Ramos (cell line): ENCODE measurements around the gene SP110.
"Not testable (repeated sequence)": the region's sequence is repeated elsewhere in the genome, so short reads cannot be mapped to it uniquely, and the experiment has no call there.

Experiments
- in situ Hi-C: fragments of 300-500 bp; cut with MboI; formaldehyde crosslinking; loops from one replicate; pipeline ENCODE4 v1.14.3; 2022; ENCODE audit warnings: low sequenced_read_pairs; ENCODE audit not compliant: unreplicated experiment

Gene SP110

GRCh38 chr2:230219419-230220331, at the start of gene SP110:
SP110 (minus strand) TSS chr2:230219984; CDS start chr2:230216927, 3,057 bp downstream.
- in situ Hi-C loops, result no loop called here

GRCh38 chr2:230268606-230269243, 48.9 kb upstream of the SP110 start:
- in situ Hi-C loops, result no loop called here

- in situ Hi-C loops, result no loop called here
These were observed 47.8 kb upstream of the SP110 start for GRCh38 chr2:230267556-230267955.

GRCh38 chr2:230267059-230267458, 47.3 kb upstream of the SP110 start:
- in situ Hi-C loops, result no loop called here

- in situ Hi-C loops, result no loop called here
These were observed 46.9 kb upstream of the SP110 start for GRCh38 chr2:230266638-230267037.

GRCh38 chr2:230264945-230265344, 45.2 kb upstream of the SP110 start:
- in situ Hi-C loops, result not testable (repeated sequence)

- in situ Hi-C loops, result no loop called here
These were observed 42.5 kb upstream of the SP110 start for GRCh38 chr2:230262246-230262645.

GRCh38 chr2:230258483-230258882, 38.7 kb upstream of the SP110 start:
- in situ Hi-C loops, result no loop called here

- in situ Hi-C loops, result no loop called here
These were observed 37.0 kb upstream of the SP110 start for GRCh38 chr2:230256733-230257332.

- in situ Hi-C loops, result no loop called here
These were observed 34.5 kb upstream of the SP110 start for GRCh38 chr2:230254152-230254881.

- in situ Hi-C loops, result no loop called here
These were observed 30.4 kb upstream of the SP110 start for GRCh38 chr2:230250231-230250630.

GRCh38 chr2:230246206-230246605, 26.4 kb upstream of the SP110 start:
- in situ Hi-C loops, result no loop called here

GRCh38 chr2:230244211-230244610, 24.4 kb upstream of the SP110 start:
- in situ Hi-C loops, result no loop called here

- in situ Hi-C loops, result no loop called here
These were observed 15.1 kb upstream of the SP110 start for GRCh38 chr2:230234845-230235244.

- in situ Hi-C loops, result no loop called here
These were observed 14.4 kb upstream of the SP110 start for GRCh38 chr2:230234122-230234722.

- in situ Hi-C loops, result no loop called here
These were observed 11.5 kb upstream of the SP110 start for GRCh38 chr2:230231251-230231650.

- in situ Hi-C loops, result no loop called here
These were observed 10.9 kb upstream of the SP110 start for GRCh38 chr2:230230496-230231200.

- in situ Hi-C loops, result no loop called here
These were observed 10.3 kb upstream of the SP110 start for GRCh38 chr2:230230087-230230486.

- in situ Hi-C loops, result no loop called here
These were observed 7.4 kb upstream of the SP110 start for GRCh38 chr2:230227216-230227615.
